NCI-H748 (cell line): ENCODE data around the gene SCRT2.
"Not testable (repeated sequence)": the region's sequence is repeated elsewhere in the genome, so short reads cannot be mapped to it uniquely, and the experiment has no call there.

ENCODE experiments used
- DNase-seq: peaks from one replicate; lab custom pipeline; 2025; ENCODE audit not compliant: unreplicated experiment; lab: John Stamatoyannopoulos, UW

SCRT2 gene

GRCh38 chr20:653590-654416 lies 21.8 kb downstream of the SCRT2 start:
- no peak for DNase-seq

- peak; percentile 87 for DNase-seq
Observed at GRCh38 chr20:653110-653589, 22.5 kb downstream of the SCRT2 start, which contains the start of gene SRXN1. SRXN1 (minus strand) TSS chr20:653200; CDS start chr20:653185, 15 bp downstream.

GRCh38 chr20:652615-653109 lies 22.9 kb downstream of the SCRT2 start:
- DNase-seq = no peak

GRCh38 chr20:651713-652614 lies 23.6 kb downstream of the SCRT2 start:
- no peak for DNase-seq

GRCh38 chr20:650954-651353 lies 24.6 kb downstream of the SCRT2 start:
- no peak for DNase-seq

GRCh38 chr20:650281-650680 lies 25.3 kb downstream of the SCRT2 start:
- DNase-seq = no peak

- no peak for DNase-seq
Observed at GRCh38 chr20:647479-648019, 28.1 kb downstream of the SCRT2 start.

- no peak for DNase-seq
Observed at GRCh38 chr20:646868-647233, 28.8 kb downstream of the SCRT2 start.

GRCh38 chr20:646107-646867 lies 29.3 kb downstream of the SCRT2 start:
- DNase-seq = no peak

GRCh38 chr20:645318-646106 lies 30.1 kb downstream of the SCRT2 start:
- peak; percentile 89 for DNase-seq

- no peak for DNase-seq
Observed at GRCh38 chr20:644692-645317, 30.8 kb downstream of the SCRT2 start.

GRCh38 chr20:642398-643174 lies 33.0 kb downstream of the SCRT2 start:
- peak; percentile 61 for DNase-seq

GRCh38 chr20:642013-642397 lies 33.6 kb downstream of the SCRT2 start:
- DNase-seq = not testable (repeated sequence)

- DNase-seq = peak; percentile 62
Observed at GRCh38 chr20:641516-641875, 34.1 kb downstream of the SCRT2 start.

- no peak for DNase-seq
Observed at GRCh38 chr20:640674-641515, 34.7 kb downstream of the SCRT2 start.

GRCh38 chr20:638579-638978 lies 37.0 kb downstream of the SCRT2 start:
- no peak for DNase-seq

GRCh38 chr20:637559-637958 lies 38.0 kb downstream of the SCRT2 start:
- no peak for DNase-seq

- no peak for DNase-seq
Observed at GRCh38 chr20:635893-636338, 39.7 kb downstream of the SCRT2 start.
